GM18909 (cell line): ENCODE results near the gene SLC2A4.
"Not testable (repeated sequence)": the region's sequence is repeated elsewhere in the genome, so short reads cannot be mapped to it uniquely, and the experiment has no call there.

Experiments used
- ATAC-seq: cut with Tn5 transposase; IDR thresholded peaks from one replicate; pipeline ENCODE4 v1.9.1; 2021; ENCODE audit warnings: mild to moderate bottlenecking; ENCODE audit not compliant: unreplicated experiment, poor library complexity

Gene SLC2A4

GRCh38 chr17:7336240-7337175, 55.0 kb downstream of the SLC2A4 start, which contains the start of gene ACAP1:
Gene ACAP1 (plus strand): TSS chr17:7336529. CDS start chr17:7336735, 206 bp downstream.
- peak; percentile 61 for ATAC-seq

- ATAC-seq, result not testable (repeated sequence)
These were observed 56.1 kb downstream of the SLC2A4 start for GRCh38 chr17:7337600-7337999.
